HG03558 (cell line): ENCODE data around the gene SLC2A6.

Source experiments
- ATAC-seq: cut with Tn5 transposase; IDR thresholded peaks from one replicate; pipeline ENCODE4 v1.9.1; 2021; ENCODE audit warnings: moderate number of reproducible peaks; ENCODE audit not compliant: unreplicated experiment; ENCODE audit errors: extremely low read depth

The SLC2A6 gene

GRCh38 chr9:133499132-133499891, 20.4 kb upstream of the SLC2A6 start:
- ATAC-seq: no peak

- no peak for ATAC-seq
Observed at GRCh38 chr9:133496861-133497842, 18.3 kb upstream of the SLC2A6 start.

- no peak for ATAC-seq
Observed at GRCh38 chr9:133495327-133496293, 16.7 kb upstream of the SLC2A6 start.

GRCh38 chr9:133494636-133495326, 15.9 kb upstream of the SLC2A6 start:
- ATAC-seq: no peak

- ATAC-seq: no peak
Observed at GRCh38 chr9:133493845-133494540, 15.1 kb upstream of the SLC2A6 start.

GRCh38 chr9:133493428-133493827, 14.5 kb upstream of the SLC2A6 start:
- ATAC-seq: no peak

- no peak for ATAC-seq
Observed at GRCh38 chr9:133492061-133493021, 13.4 kb upstream of the SLC2A6 start.

GRCh38 chr9:133491656-133491925, 12.7 kb upstream of the SLC2A6 start:
- ATAC-seq: no peak

GRCh38 chr9:133490865-133491655, 12.2 kb upstream of the SLC2A6 start:
- ATAC-seq: no peak

GRCh38 chr9:133490201-133490681, 11.3 kb upstream of the SLC2A6 start:
- ATAC-seq: no peak

- no peak for ATAC-seq
Observed at GRCh38 chr9:133489253-133490190, 10.6 kb upstream of the SLC2A6 start.

- no peak for ATAC-seq
Observed at GRCh38 chr9:133488686-133489252, 9.9 kb upstream of the SLC2A6 start.

- ATAC-seq: no peak
Observed at GRCh38 chr9:133487331-133487725, 8.4 kb upstream of the SLC2A6 start.

- ATAC-seq: no peak
Observed at GRCh38 chr9:133485531-133486260, 6.8 kb upstream of the SLC2A6 start.
